Stomach (tissue), 4 donors: ENCODE data around the gene B3GNT2.

ENCODE experiments used
- CTCF ChIP-seq, 7 experiments: fragments of 450-650 bp in 4 of 7; fragments of 200-600 bp in 3 of 7; sonication (generic) in 3 of 7; IDR thresholded peaks; one replicate each; pipeline ENCODE4 v1.5.1; 2016 to 2019; ENCODE audit warnings: antibody characterized with exemption in 7 of 7, control low read depth in 2 of 7, mild to moderate bottlenecking in 1 of 7
- EP300 ChIP-seq: sonication (generic); formaldehyde crosslinking; IDR thresholded peaks from one replicate; pipeline ENCODE4 v1.6.1; 2017; ENCODE audit warnings: antibody characterized with exemption
- POLR2AphosphoS5 ChIP-seq, 3 donors: sonication (generic); formaldehyde crosslinking; IDR thresholded peaks; one replicate each; pipeline ENCODE4 v1.6.1; 2016; ENCODE audit warnings: antibody characterized with exemption in 3 of 3

- TF ChIP-seq EP300, result no peak
- no peak for TF ChIP-seq CTCF (IDR thresholded peaks at IDR 0.05)
- no peak for TF ChIP-seq POLR2AphosphoS5 (IDR thresholded peaks at IDR 0.05)
Measured at GRCh38 chr2:62222171-62222570, 26.3 kb downstream of the B3GNT2 start.
